NT2/D1 (cell line): ENCODE data around the gene HSH2D.

Experiments used
- SUZ12 ChIP-seq: IDR thresholded peaks from 2 replicates; pipeline ENCODE4 v1.6.1; 2011; ENCODE audit not compliant: insufficient read length, insufficient read depth; ENCODE audit errors: extremely low read depth
- YY1 ChIP-seq: IDR thresholded peaks from 2 replicates; pipeline ENCODE4 v1.6.1; 2011; ENCODE audit not compliant: insufficient read length, insufficient read depth
- ZNF274 ChIP-seq: IDR thresholded peaks from 2 replicates; pipeline ENCODE4 v1.6.1; 2011; ENCODE audit warnings: mild to moderate bottlenecking, low read depth, low read length

DNA sequence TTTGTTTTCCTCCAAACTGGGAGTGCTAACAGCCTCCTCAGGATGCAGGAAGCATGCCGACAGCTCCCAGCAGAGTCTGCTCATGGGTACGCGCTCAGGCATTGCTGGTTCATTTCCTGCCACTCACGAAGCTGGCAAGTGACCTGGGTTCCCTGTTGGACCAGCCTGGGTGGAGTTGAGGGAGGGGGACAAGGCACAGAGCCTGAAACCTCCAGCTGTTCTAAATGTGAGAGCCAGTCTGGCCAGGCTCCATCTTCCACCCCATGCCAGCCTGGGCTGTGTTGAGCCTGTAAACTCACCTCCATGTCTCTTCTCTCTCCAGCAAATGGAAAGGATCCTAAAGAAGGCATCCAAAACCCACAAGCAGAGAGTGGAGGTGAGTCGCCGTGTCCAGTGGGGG is 46.7 kb downstream of the HSH2D start:
- TF ChIP-seq YY1: no peak
- TF ChIP-seq ZNF274: no peak
- TF ChIP-seq SUZ12: no peak
